GM12878 (cell line): Measurements from ENCODE around the gene TDRD3.

Source experiments
- BACH1 ChIP-seq: fragments of 450-650 bp; IDR thresholded peaks from 2 replicates; pipeline ENCODE4 v1.6.1; 2017; ENCODE audit warnings: mild to moderate bottlenecking, borderline replicate concordance
- CBFB ChIP-seq: IDR thresholded peaks from 2 replicates; pipeline ENCODE4 v1.6.1; 2016; ENCODE audit warnings: antibody characterized with exemption, low read depth
- ESRRA ChIP-seq: IDR thresholded peaks from 2 replicates; pipeline ENCODE4 v1.6.1; 2012; ENCODE audit warnings: mild to moderate bottlenecking, low read length, improper control_type of control experiment
- EZH2 ChIP-seq: IDR thresholded peaks from 2 replicates; pipeline ENCODE4 v1.6.1; 2012; ENCODE audit warnings: low read depth, mild to moderate bottlenecking, control low read depth, inconsistent platforms, low read length, borderline replicate concordance; ENCODE audit not compliant: control insufficient read depth
- FOXM1 ChIP-seq: IDR thresholded peaks from 2 replicates; pipeline ENCODE4 v1.6.1; 2012; ENCODE audit warnings: low read depth, mild to moderate bottlenecking, inconsistent platforms, low read length, moderate library complexity
- KDM1A ChIP-seq: fragments of 200-600 bp; sonication (generic); IDR thresholded peaks from 2 replicates; pipeline ENCODE4 v1.6.1; 2016; ENCODE audit warnings: borderline replicate concordance
- MEF2A ChIP-seq: IDR thresholded peaks from 2 replicates; pipeline ENCODE4 v1.6.1; 2011; ENCODE audit warnings: low read depth, mild to moderate bottlenecking, low read length, moderate library complexity; ENCODE audit not compliant: insufficient read depth
- PAX8 ChIP-seq: fragments of 450-650 bp; IDR thresholded peaks from 2 replicates; pipeline ENCODE4 v1.6.1; 2017; ENCODE audit warnings: mild to moderate bottlenecking, moderate library complexity
- ZNF274 ChIP-seq: IDR thresholded peaks from one replicate; pipeline ENCODE4 v1.8.0; 2011; ENCODE audit not compliant: insufficient read length, insufficient read depth
- TF ChIP-seq, protein P1 (sequence below), 3 experiments: IDR thresholded peaks in 2 of 3; conservative IDR thresholded peaks in 1 of 3; 2 replicates each; pipeline ENCODE4 v1.5.1; 2011; ENCODE audit warnings: low read depth in 3 of 3, low read length in 3 of 3, mild to moderate bottlenecking in 3 of 3, control low read depth in 2 of 3, moderate library complexity in 2 of 3, inconsistent platforms in 1 of 3, mixed read lengths in 1 of 3; ENCODE audit not compliant: control insufficient read depth in 2 of 3, insufficient read depth in 1 of 3; ENCODE audit errors: extremely low read depth in 1 of 3
- TF ChIP-seq, protein P2 (sequence below): IDR thresholded peaks from 2 replicates; pipeline ENCODE4 v1.6.1; 2012; ENCODE audit warnings: low read depth, low read length, improper control_type of control experiment

DNA sequence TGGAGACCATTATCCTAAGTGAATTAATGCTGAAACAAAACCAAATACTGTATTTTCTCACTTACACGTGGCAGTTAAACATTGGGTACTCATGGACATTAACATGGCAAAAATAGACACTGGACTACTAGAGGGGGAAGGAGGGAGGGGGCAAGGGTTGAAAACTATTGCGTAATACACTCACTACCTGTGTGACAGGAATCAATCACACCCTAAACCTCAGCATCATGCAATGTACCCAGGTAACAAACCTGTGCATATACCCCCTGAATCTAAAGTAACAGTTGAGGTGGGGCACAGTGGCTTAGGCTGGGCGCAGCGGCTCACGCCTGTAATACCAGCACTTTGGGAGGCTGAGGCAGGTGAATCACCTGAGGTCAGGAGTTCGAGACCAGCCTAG lies 207.0 kb downstream of the TDRD3 start:
- TF ChIP-seq CBFB (no peak), EZH2 (no peak), PAX8 (no peak), ESRRA (no peak), FOXM1 (no peak), ZNF274 (no peak), BACH1 (no peak), KDM1A (no peak), MEF2A (no peak)
- TF ChIP-seq, protein P1, sequence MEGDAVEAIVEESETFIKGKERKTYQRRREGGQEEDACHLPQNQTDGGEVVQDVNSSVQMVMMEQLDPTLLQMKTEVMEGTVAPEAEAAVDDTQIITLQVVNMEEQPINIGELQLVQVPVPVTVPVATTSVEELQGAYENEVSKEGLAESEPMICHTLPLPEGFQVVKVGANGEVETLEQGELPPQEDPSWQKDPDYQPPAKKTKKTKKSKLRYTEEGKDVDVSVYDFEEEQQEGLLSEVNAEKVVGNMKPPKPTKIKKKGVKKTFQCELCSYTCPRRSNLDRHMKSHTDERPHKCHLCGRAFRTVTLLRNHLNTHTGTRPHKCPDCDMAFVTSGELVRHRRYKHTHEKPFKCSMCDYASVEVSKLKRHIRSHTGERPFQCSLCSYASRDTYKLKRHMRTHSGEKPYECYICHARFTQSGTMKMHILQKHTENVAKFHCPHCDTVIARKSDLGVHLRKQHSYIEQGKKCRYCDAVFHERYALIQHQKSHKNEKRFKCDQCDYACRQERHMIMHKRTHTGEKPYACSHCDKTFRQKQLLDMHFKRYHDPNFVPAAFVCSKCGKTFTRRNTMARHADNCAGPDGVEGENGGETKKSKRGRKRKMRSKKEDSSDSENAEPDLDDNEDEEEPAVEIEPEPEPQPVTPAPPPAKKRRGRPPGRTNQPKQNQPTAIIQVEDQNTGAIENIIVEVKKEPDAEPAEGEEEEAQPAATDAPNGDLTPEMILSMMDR (IDR thresholded peaks at IDR 0.05 in 2 of 3, conservative IDR thresholded peaks at IDR 0.05 in 1 of 3; ENCODE audit: control insufficient read depth in 2 of 3, extremely low read depth in 1 of 3, insufficient read depth in 1 of 3, low read depth in 3 of 3, low read length in 3 of 3) = no peak
- TF ChIP-seq, protein P2, sequence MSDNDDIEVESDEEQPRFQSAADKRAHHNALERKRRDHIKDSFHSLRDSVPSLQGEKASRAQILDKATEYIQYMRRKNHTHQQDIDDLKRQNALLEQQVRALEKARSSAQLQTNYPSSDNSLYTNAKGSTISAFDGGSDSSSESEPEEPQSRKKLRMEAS = no peak
